Heart left ventricle (tissue), 16 donors: ENCODE results near the gene MSN. TPM values are rescaled to one million over a fixed set of nuclear protein-coding genes. Genes with fewer than 3 reads are reported as not detected.

Source experiments
- ATAC-seq, 4 donors: fragments of 200-7000 bp; cut with Tn5 transposase; one replicate each; pipeline ENCODE4 v1.9.1; 2020 to 2022; ENCODE audit warnings: moderate library complexity in 4 of 4, mild to moderate bottlenecking in 3 of 4, moderate number of reproducible peaks in 1 of 4
- DNase-seq, 5 donors: peaks; one replicate each; pipeline ENCODE4 v3.0.0-alpha.2; 2020
- H3K27ac ChIP-seq, 12 donors: fragments of 200-600 bp; sonication (generic) in 4 of 12; one replicate each; pipeline versions ENCODE4 v1.5.0 to v1.8.0; 2016 to 2022; ENCODE audit warnings: mild to moderate bottlenecking in 2 of 12
- H3K27me3 ChIP-seq, 9 donors: fragments of 200-600 bp; sonication (generic) in 2 of 9; one replicate each; pipeline versions ENCODE4 v1.5.1 to v1.8.0; 2016 to 2022; ENCODE audit warnings: mild to moderate bottlenecking in 3 of 9
- H3K36me3 ChIP-seq, 9 donors: fragments of 200-600 bp; sonication (generic) in 2 of 9; one replicate each; pipeline versions ENCODE4 v1.5.0 to v1.8.0; 2018 to 2022; ENCODE audit warnings: mild to moderate bottlenecking in 2 of 9
- H3K4me1 ChIP-seq, 12 donors: fragments of 200-600 bp; sonication (generic) in 4 of 12; one replicate each; pipeline versions ENCODE4 v1.5.0 to v1.8.0; 2016 to 2022; ENCODE audit warnings: mild to moderate bottlenecking in 3 of 12
- H3K4me3 ChIP-seq, 12 donors: fragments of 200-600 bp; sonication (generic) in 4 of 12; one replicate each; pipeline versions ENCODE4 v1.5.0 to v1.8.0; 2017 to 2022; ENCODE audit warnings: mild to moderate bottlenecking in 9 of 12, moderate library complexity in 4 of 12
- H3K9me3 ChIP-seq, 12 donors: fragments of 200-600 bp; sonication (generic) in 4 of 12; one replicate each; pipeline versions ENCODE4 v1.5.0 to v1.8.0; 2016 to 2022; ENCODE audit warnings: mild to moderate bottlenecking in 1 of 12
- POLR2A ChIP-seq, 2 donors: fragments of 450-650 bp; IDR thresholded peaks; one replicate each; pipeline ENCODE4 v1.6.1; 2017; ENCODE audit warnings: antibody characterized with exemption in 2 of 2, mild to moderate bottlenecking in 2 of 2, moderate library complexity in 2 of 2
- WGBS, 4 donors: extraction: QIAGEN DNeasy Blood & Tissue Kit in 2 of 4; methylation state at CpG; one replicate each; pipeline versions ENCODE4 v1.1.5 to v1.1.7; 2013 to 2018; 5-methylcytosine and 5-hydroxymethylcytosine counted together
- intact Hi-C, 10 donors: fragments of 100-400 bp; cut with DNase I; formaldehyde crosslinking; loops; one replicate each; pipeline versions ENCODE4 v1.11.1 to v1.14.2; 2022
- polyA plus RNA-seq, 2 donors: library from polyadenylated mRNA; stranded (reverse); fragments of 200-250 nt; gene quantifications; one replicate each; pipeline ENCODE4 v1.2.3, GENCODE V29; 2013
- total RNA-seq, 9 donors: library from RNA; depleted of rRNA in 2 of 9; stranded (reverse); fragments of >200 nt in 2 of 9; fragmentation: NEBNext Ultra II Directional in 3 of 9; extraction: Animal tissue kit (Norgen Biotek cat#: 25700) in 3 of 9; gene quantifications; one replicate each; pipeline versions ENCODE4 v1.1.0 to v1.2.4, GENCODE V29; 2016 to 2023
- TF ChIP-seq, protein P1 (sequence below), 12 donors: fragments of 200-600 bp; sonication (generic) in 4 of 12; IDR thresholded peaks; one replicate each; pipeline versions ENCODE4 v1.5.0 to v1.8.0; 2018 to 2022; ENCODE audit warnings: antibody characterized with exemption in 12 of 12, mild to moderate bottlenecking in 5 of 12
- donor health status: ischemic (EF 13 %, LVEDD 7.1; RV severe dilation, severe dysfunction).
- donor health status: healthy with polysubstance abuse.
- donor health status: DM: no; HTN: yes; CAD: no.
- donor health status: DM: no; HTN: no; CAD: no.
- donor health status: ischemic (EF 25% LVEDD 6.9; RV normal size, moderate dysfunction).
- donor health status: ischemic (EF 25% LVEDD 5.7; RV mildly dilated, moderate dysfunction).
- donor health status: healthy.
- donor health status: DM: yes; HTN: yes; CAD: no.
- donor health status: ischemic (EF 35%, LVEDD 5.7; RV mildly dilated, moderate dysfunction).
- donor health status: nonischemic (EF 11% LVEDD 7.7; RV severe dilation, severe dysfunction).
- donor health status: DM: yes; HTN: yes; CAD: no.
- donor health status: PGD.
- donor health status: ischemic (EF 29% LVEDD 5.4; RV normal size, mild dysfunction).
- donor health status: nonischemic (EF 23%, LVEDD 6.1; RV moderate dilation, normal function).

MSN gene
- total and polyA plus RNA-seq, 11 donors = 48.9 to 298 (median 153) TPM

DNA sequence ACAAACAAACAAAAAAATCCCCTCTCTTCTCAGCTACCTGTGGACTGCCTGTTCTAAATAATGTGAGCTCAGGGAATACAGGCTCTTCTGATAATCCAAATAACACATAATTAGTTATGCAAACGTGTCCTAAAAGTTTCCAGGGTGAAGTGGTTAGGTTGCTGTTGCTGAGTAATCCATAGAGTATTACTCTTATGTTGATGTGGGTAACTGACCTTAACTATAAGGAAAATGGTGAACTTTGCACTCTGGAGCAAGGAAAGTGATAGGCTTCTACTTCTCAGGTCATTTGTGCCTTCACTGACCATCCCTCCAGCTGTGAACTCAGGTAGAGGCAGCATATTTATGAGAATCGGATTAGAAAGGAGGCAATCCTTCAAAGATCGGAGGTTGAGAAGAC, 19.9 kb downstream of the MSN start:
- 59 to 77% (median 61%) methylated on average over 3 of the region's 3 CpGs for WGBS, 4 donors
- no peak for TF ChIP-seq POLR2A (IDR thresholded peaks at IDR 0.05)
- TF ChIP-seq, protein P1, sequence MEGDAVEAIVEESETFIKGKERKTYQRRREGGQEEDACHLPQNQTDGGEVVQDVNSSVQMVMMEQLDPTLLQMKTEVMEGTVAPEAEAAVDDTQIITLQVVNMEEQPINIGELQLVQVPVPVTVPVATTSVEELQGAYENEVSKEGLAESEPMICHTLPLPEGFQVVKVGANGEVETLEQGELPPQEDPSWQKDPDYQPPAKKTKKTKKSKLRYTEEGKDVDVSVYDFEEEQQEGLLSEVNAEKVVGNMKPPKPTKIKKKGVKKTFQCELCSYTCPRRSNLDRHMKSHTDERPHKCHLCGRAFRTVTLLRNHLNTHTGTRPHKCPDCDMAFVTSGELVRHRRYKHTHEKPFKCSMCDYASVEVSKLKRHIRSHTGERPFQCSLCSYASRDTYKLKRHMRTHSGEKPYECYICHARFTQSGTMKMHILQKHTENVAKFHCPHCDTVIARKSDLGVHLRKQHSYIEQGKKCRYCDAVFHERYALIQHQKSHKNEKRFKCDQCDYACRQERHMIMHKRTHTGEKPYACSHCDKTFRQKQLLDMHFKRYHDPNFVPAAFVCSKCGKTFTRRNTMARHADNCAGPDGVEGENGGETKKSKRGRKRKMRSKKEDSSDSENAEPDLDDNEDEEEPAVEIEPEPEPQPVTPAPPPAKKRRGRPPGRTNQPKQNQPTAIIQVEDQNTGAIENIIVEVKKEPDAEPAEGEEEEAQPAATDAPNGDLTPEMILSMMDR (IDR thresholded peaks at IDR 0.05) = no peak
- intact Hi-C loops = no loop called here
- H3K27ac ChIP-seq = peak overlapping the region in 2 of 12 donors; percentile 24 to 47
- H3K9me3 ChIP-seq = no peaks in the 10 kb centered on the region
- peaks cover 0 to 95% (median 78%) of the 10 kb centered on the region in 12 donors for H3K4me1 ChIP-seq
- no peaks in the 10 kb centered on the region for H3K27me3 ChIP-seq
- H3K36me3 ChIP-seq = peaks cover 0 to 4% (median 0%) of the 10 kb centered on the region in 9 donors
- H3K4me3 ChIP-seq = no peak overlapping the region
- ATAC-seq = no peak
- no peak for DNase-seq

DNA sequence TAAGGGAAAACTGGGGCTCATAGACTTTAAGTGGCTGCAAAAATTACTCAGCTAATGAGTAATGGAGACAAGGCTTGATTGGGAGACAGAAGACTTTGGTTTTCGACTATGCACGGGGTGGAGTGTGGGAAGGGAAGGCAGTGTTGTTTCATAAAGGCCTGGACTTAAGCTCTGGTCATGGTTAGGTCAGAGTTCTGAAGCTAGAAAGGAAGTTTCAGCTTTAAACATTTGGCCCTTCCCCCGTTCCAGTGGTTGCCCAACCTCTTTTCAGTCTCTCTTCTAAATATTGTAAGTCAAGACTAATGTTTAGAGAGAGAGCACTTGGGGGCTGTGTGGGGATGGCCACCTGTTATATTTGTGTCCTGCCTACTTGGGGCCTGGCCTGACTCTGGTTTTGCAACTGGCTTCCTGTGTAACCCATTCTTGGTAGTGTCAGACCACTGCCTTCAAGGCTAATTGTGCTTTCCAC, 21.0 kb downstream of the MSN start:
- intact Hi-C loops = no loop called here
- 37 to 50% (median 48%) methylated on average over 3 of the region's 3 CpGs for WGBS, 4 donors
- peak overlapping the region in 5 of 12 donors; percentile 1 to 47 (median 24) for H3K27ac ChIP-seq
- H3K4me3 ChIP-seq = no peak overlapping the region
- TF ChIP-seq, protein P1 (IDR thresholded peaks at IDR 0.05) = no peak
- TF ChIP-seq POLR2A (IDR thresholded peaks at IDR 0.05) = no peak
- DNase-seq = no peak
- peaks cover 0 to 94% (median 76%) of the 10 kb centered on the region in 12 donors for H3K4me1 ChIP-seq
- H3K9me3 ChIP-seq = no peaks in the 10 kb centered on the region
- H3K27me3 ChIP-seq = no peaks in the 10 kb centered on the region
- peaks cover 0 to 7% (median 0%) of the 10 kb centered on the region in 9 donors for H3K36me3 ChIP-seq
- peak in 2 of 4 donors; percentile 33 to 50 for ATAC-seq

DNA sequence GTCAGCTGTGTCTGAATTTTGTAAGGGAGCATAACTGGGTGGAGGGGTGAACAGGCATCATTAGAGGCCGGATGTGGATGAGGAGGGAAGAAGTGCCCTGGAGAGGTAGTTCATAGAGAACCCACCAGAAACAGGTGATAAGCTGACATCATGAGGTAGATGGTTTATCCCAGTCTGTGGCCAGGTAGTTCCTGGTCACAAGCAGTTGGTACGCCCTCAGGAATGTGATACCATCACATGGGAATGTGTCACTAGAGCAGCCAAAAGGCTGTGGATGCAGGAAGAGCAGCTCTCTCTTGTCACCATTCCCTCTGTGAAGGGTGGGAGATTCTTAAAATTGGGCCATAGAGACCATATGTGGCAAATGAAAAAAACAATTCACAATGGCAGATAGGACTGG, 21.9 kb downstream of the MSN start:
- H3K9me3 ChIP-seq = no peaks in the 10 kb centered on the region
- no peak for DNase-seq
- intact Hi-C loops = no loop called here
- TF ChIP-seq POLR2A (IDR thresholded peaks at IDR 0.05) = no peak
- TF ChIP-seq, protein P1 (IDR thresholded peaks at IDR 0.05) = no peak
- peaks cover 0 to 100% (median 79%) of the 10 kb centered on the region in 12 donors for H3K4me1 ChIP-seq
- ATAC-seq = no peak
- WGBS, 4 donors = 55 to 81% (median 59%) methylated on average over 2 of the region's 2 CpGs
- H3K36me3 ChIP-seq = peaks cover 0 to 7% (median 0%) of the 10 kb centered on the region in 9 donors
- no peaks in the 10 kb centered on the region for H3K27me3 ChIP-seq
- peak overlapping the region in 7 of 12 donors; percentile 1 to 64 (median 42) for H3K27ac ChIP-seq
- no peak overlapping the region for H3K4me3 ChIP-seq

DNA sequence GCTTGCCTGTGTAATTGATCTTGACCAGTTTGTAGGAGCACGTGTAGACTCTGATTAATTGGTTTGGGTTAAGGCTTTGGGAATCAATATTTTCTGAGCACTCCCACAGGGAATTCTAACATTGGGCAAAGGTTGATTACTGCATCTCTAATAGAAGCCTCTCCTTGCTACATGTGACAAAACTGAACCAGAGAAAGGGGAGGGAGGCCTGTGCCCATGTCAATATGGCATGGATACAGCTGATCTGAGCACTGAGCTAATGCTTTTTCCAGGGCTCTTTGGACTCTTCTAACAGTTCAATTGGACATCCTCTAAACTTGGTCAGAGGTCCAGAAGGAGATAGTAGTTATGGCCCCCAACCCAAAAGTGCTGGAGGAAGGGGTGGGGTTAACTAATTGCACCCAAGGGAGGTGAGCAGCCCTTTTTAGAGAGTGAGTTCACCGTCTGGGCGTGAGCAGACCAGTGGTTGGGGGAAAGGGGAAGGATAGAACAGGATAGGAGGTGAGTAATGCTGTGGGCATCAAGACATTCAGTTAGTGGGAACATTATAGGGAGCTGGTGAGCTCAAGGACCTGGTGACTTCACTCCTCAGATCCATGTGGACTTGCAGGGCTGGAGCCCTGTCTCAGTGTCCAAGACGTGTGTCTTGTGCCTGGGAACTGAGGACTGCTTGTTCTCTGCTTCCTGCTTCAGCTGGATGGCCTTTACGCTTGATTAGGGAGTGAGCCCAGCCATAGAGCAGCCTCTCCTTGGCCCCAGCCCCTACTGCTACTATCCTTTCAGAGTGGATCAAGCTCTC, 22.8 kb downstream of the MSN start:
- WGBS, 4 donors = 26 to 59% (median 40%) methylated on average over 5 of the region's 5 CpGs
- Histone ChIP-seq H3K27ac (peak overlapping the region in 9 of 12 donors; percentile 11 to 64 (median 45)), H3K9me3 (no peaks in the 10 kb centered on the region), H3K4me3 (peak overlapping the region in 1 of 12 donors; percentile 3), H3K4me1 (peaks cover 0 to 100% (median 81%) of the 10 kb centered on the region in 12 donors), H3K27me3 (no peaks in the 10 kb centered on the region), H3K36me3 (peaks cover 0 to 7% (median 0%) of the 10 kb centered on the region in 9 donors)
- TF ChIP-seq, protein P1 (IDR thresholded peaks at IDR 0.05) = no peak
- TF ChIP-seq POLR2A (IDR thresholded peaks at IDR 0.05) = no peak
- peak; percentile 68 to 84 (median 74) for ATAC-seq
- intact Hi-C loops = no loop called here
- peak in 1 of 5 donors; percentile 43 for DNase-seq
